GM21528 (cell line): ENCODE measurements around the gene CMSS1.

Source experiments
- ATAC-seq: cut with Tn5 transposase; IDR thresholded peaks from one replicate; pipeline ENCODE4 v1.9.1; 2021; ENCODE audit warnings: mild to moderate bottlenecking, moderate library complexity; ENCODE audit not compliant: unreplicated experiment, low FRiP score

The CMSS1 gene

GRCh38 chr3:99976584-99976983 is 158.9 kb downstream of the CMSS1 start:
- ATAC-seq = no peak

GRCh38 chr3:99978221-99978620 is 160.6 kb downstream of the CMSS1 start:
- no peak for ATAC-seq

GRCh38 chr3:99980606-99981005 is 162.9 kb downstream of the CMSS1 start:
- ATAC-seq = no peak

- ATAC-seq = no peak
Measured at GRCh38 chr3:99981138-99981537, 163.5 kb downstream of the CMSS1 start.

GRCh38 chr3:99982650-99983049 is 165.0 kb downstream of the CMSS1 start:
- ATAC-seq = no peak

GRCh38 chr3:99984139-99984538 is 166.5 kb downstream of the CMSS1 start:
- no peak for ATAC-seq

GRCh38 chr3:99984668-99985067 is 167.0 kb downstream of the CMSS1 start:
- ATAC-seq = no peak

- no peak for ATAC-seq
Measured at GRCh38 chr3:99990179-99990578, 172.5 kb downstream of the CMSS1 start.

- no peak for ATAC-seq
Measured at GRCh38 chr3:99997293-99997692, 179.6 kb downstream of the CMSS1 start.

GRCh38 chr3:99999536-99999935 is 181.9 kb downstream of the CMSS1 start:
- no peak for ATAC-seq

GRCh38 chr3:100001083-100001482 is 183.4 kb downstream of the CMSS1 start:
- no peak for ATAC-seq

- ATAC-seq = no peak
Measured at GRCh38 chr3:100001526-100002270, 184.0 kb downstream of the CMSS1 start.

- no peak for ATAC-seq
Measured at GRCh38 chr3:100002599-100003350, 185.1 kb downstream of the CMSS1 start.

GRCh38 chr3:100003609-100004503 is 186.2 kb downstream of the CMSS1 start:
- no peak for ATAC-seq

GRCh38 chr3:100004931-100005330 is 187.3 kb downstream of the CMSS1 start:
- no peak for ATAC-seq

GRCh38 chr3:100005665-100006393 is 188.2 kb downstream of the CMSS1 start:
- no peak for ATAC-seq

- no peak for ATAC-seq
Measured at GRCh38 chr3:100006570-100007271, 189.1 kb downstream of the CMSS1 start.

- no peak for ATAC-seq
Measured at GRCh38 chr3:100007313-100007712, 189.7 kb downstream of the CMSS1 start.

- no peak for ATAC-seq
Measured at GRCh38 chr3:100008081-100008698, 190.5 kb downstream of the CMSS1 start.
